IMR-90 (cell line): Measurements from ENCODE around the gene CNKSR3. TPM values are rescaled to one million over a fixed set of nuclear protein-coding genes. Genes with fewer than 3 reads are reported as not detected.

ENCODE experiments used
- ATAC-seq: fragments of 200-7000 bp; cut with Tn5 transposase; 2 replicates; pipeline ENCODE4 v1.9.1; 2020; ENCODE audit warnings: low read depth, mild to moderate bottlenecking, moderate library complexity
- BruUV-seq: library from RNA; stranded (reverse); fragments of 400-500 nt; replicated peaks from 2 replicates; lab custom pipeline; 2021; lab: Mats Ljungman, UMichigan
- CTCF ChIA-PET: fragments of 300-600 bp; formaldehyde crosslinking; extraction: SDS; loops from one replicate; lab custom pipeline; 2021; ENCODE audit warnings: antibody characterized with exemption; lab: Yijun Ruan, JAX
- POLR2A ChIA-PET: fragments of 300-600 bp; sonication (Branson Sonifier 250); formaldehyde crosslinking; loops from one replicate; lab custom pipeline; 2022; ENCODE audit warnings: antibody characterized with exemption; ENCODE audit not compliant: unreplicated experiment; lab: Charles Lee
- DNase-seq: peaks from one replicate; pipeline ENCODE4 v3.0.0; 2013
- H2AFZ ChIP-seq: replicated peaks from 2 replicates; pipeline ENCODE3; 2013; ENCODE audit warnings: low read length, mild to moderate bottlenecking; ENCODE audit not compliant: poor library complexity
- H2AK5ac ChIP-seq: 2 replicates; pipeline ENCODE4 v1.6.1; 2013; ENCODE audit warnings: low read depth, low read length, inconsistent platforms
- H2AK9ac ChIP-seq: replicated peaks from 2 replicates; pipeline ENCODE3; 2013; ENCODE audit warnings: mild to moderate bottlenecking, low read depth, low read length, moderate library complexity; ENCODE audit not compliant: poor library complexity
- H2BK120ac ChIP-seq: 2 replicates; pipeline ENCODE4 v1.6.1; 2013; ENCODE audit warnings: low read depth, low read length, inconsistent platforms
- H2BK15ac ChIP-seq: 3 replicates; pipeline ENCODE4 v1.6.1; 2013; ENCODE audit warnings: low read depth, low read length, inconsistent platforms
- H2BK20ac ChIP-seq: 2 replicates; pipeline ENCODE4 v1.6.1; 2013; ENCODE audit warnings: low read depth, mild to moderate bottlenecking, inconsistent platforms, low read length, moderate library complexity
- H2BK5ac ChIP-seq: 2 replicates; pipeline ENCODE4 v1.6.1; 2013; ENCODE audit warnings: mild to moderate bottlenecking, low read depth, low read length, inconsistent platforms; ENCODE audit not compliant: poor library complexity, severe bottlenecking
- H3K14ac ChIP-seq: replicated peaks from 2 replicates; pipeline ENCODE4 v1.6.1; 2013; ENCODE audit warnings: low read depth, low read length, inconsistent platforms
- H3K18ac ChIP-seq: 2 replicates; pipeline ENCODE4 v1.6.1; 2013; ENCODE audit warnings: low read depth, low read length, control low read depth
- H3K23ac ChIP-seq: 2 replicates; pipeline ENCODE4 v1.6.1; 2013; ENCODE audit warnings: low read depth, low read length, inconsistent platforms
- H3K27ac ChIP-seq: 2 replicates; pipeline ENCODE4 v1.5.1; 2013; ENCODE audit warnings: mild to moderate bottlenecking, control low read depth, low read length; ENCODE audit not compliant: insufficient read depth
- H3K27me3 ChIP-seq: 2 replicates; pipeline ENCODE4 v1.6.1; 2013; ENCODE audit warnings: low read length; ENCODE audit not compliant: control insufficient read depth, insufficient read depth
- H3K36me3 ChIP-seq: 2 replicates; pipeline ENCODE4 v1.6.1; 2013; ENCODE audit warnings: low read length, mixed read lengths; ENCODE audit not compliant: control insufficient read depth, insufficient read depth
- H3K4ac ChIP-seq: 2 replicates; pipeline ENCODE4 v1.6.1; 2013; ENCODE audit warnings: low read depth, low read length, inconsistent platforms
- H3K4me1 ChIP-seq: 2 replicates; pipeline ENCODE4 v1.6.1; 2013; ENCODE audit warnings: low read length, mixed read lengths; ENCODE audit not compliant: control insufficient read depth, insufficient read depth
- H3K4me2 ChIP-seq: 2 replicates; pipeline ENCODE4 v1.6.1; 2013; ENCODE audit warnings: low read depth, mild to moderate bottlenecking, control low read depth, low read length, moderate library complexity
- H3K4me3 ChIP-seq: 2 replicates; pipeline ENCODE4 v1.5.1; 2013; ENCODE audit warnings: low read depth, mild to moderate bottlenecking, control low read depth, low read length, moderate library complexity; ENCODE audit not compliant: insufficient read depth
- H3K56ac ChIP-seq: 2 replicates; pipeline ENCODE4 v1.6.1; 2013; ENCODE audit warnings: low read length, inconsistent platforms; ENCODE audit not compliant: insufficient read depth; ENCODE audit errors: extremely low read depth
- H3K79me1 ChIP-seq, 2 experiments: 2 replicates each; pipeline ENCODE4 v1.6.1; 2013; ENCODE audit warnings: low read length in 2 of 2, inconsistent platforms in 1 of 2, low read depth in 1 of 2
- H3K9ac ChIP-seq: 2 replicates; pipeline ENCODE4 v1.6.1; 2013; ENCODE audit warnings: low read depth, low read length, control low read depth
- H3K9me1 ChIP-seq: 2 replicates; pipeline ENCODE4 v1.6.1; 2013; ENCODE audit warnings: low read length, inconsistent platforms; ENCODE audit not compliant: insufficient read depth
- H3K9me3 ChIP-seq: 2 replicates; pipeline ENCODE4 v1.6.1; 2013; ENCODE audit warnings: low read length; ENCODE audit not compliant: control insufficient read depth, insufficient read depth
- H4K20me1 ChIP-seq: 2 replicates; pipeline ENCODE4 v1.6.1; 2013; ENCODE audit warnings: low read length, inconsistent platforms; ENCODE audit not compliant: insufficient read depth
- H4K5ac ChIP-seq: 2 replicates; pipeline ENCODE4 v1.6.1; 2013; ENCODE audit warnings: mild to moderate bottlenecking, low read depth, low read length, control low read depth
- H4K8ac ChIP-seq, 2 experiments: 2 replicates each; pipeline ENCODE4 v1.6.1; 2013; ENCODE audit warnings: low read depth in 2 of 2, low read length in 2 of 2, control low read depth in 1 of 2, inconsistent platforms in 1 of 2
- H4K91ac ChIP-seq: 2 replicates; pipeline ENCODE4 v1.6.1; 2013; ENCODE audit warnings: low read depth, low read length, inconsistent platforms; ENCODE audit not compliant: insufficient read depth
- BHLHE40 ChIP-seq: fragments of 150-350 bp; IDR thresholded peaks from 2 replicates; pipeline ENCODE4 v1.6.1; 2016; ENCODE audit warnings: mild to moderate bottlenecking, low read depth, low read length
- CHD1 ChIP-seq: IDR thresholded peaks from 2 replicates; pipeline ENCODE4 v1.6.1; 2012; ENCODE audit warnings: low read depth, low read length, improper control_type of control experiment
- RFX5 ChIP-seq: IDR thresholded peaks from 2 replicates; pipeline ENCODE4 v1.8.0; 2012; ENCODE audit warnings: low read depth, mild to moderate bottlenecking, low read length, moderate library complexity
- WGBS, 2 experiments: methylation state at CpG; one replicate each; pipeline versions ENCODE4 v1.1.5 to v1.1.7; 2013; ENCODE audit warnings: missing lambda C conversion rate in 2 of 2; ENCODE audit not compliant: insufficient read length in 1 of 2; ENCODE audit errors: extremely low coverage in 2 of 2; 5-methylcytosine and 5-hydroxymethylcytosine counted together
- dilution Hi-C: fragments of 300-500 bp; cut with HindIII; formaldehyde crosslinking; loops from one replicate; pipeline ENCODE4 v1.14.3; 2018; ENCODE audit warnings: low sequenced_read_pairs; ENCODE audit not compliant: unreplicated experiment
- in situ Hi-C: fragments of 300-500 bp; cut with MboI; formaldehyde crosslinking; loops from 3 replicates; pipeline ENCODE4 v1.14.3; 2019; ENCODE audit warnings: low sequenced_read_pairs, inconsistent platforms, mixed read lengths
- intact Hi-C: fragments of 100-400 bp; cut with micrococcal nuclease; formaldehyde crosslinking; loops from 2 replicates; pipeline ENCODE4 v1.10.0; 2022
- polyA plus RNA-seq, 3 experiments: library from polyadenylated mRNA; depleted of rRNA; stranded (reverse); fragments of >200 nt; gene quantifications; 2 replicates each; pipeline ENCODE4 v1.2.3, GENCODE V29; 2012; ENCODE audit warnings: low replicate concordance in 1 of 3
- total RNA-seq: library from RNA; depleted of rRNA; stranded (reverse); fragments of >200 nt; gene quantifications from 2 replicates; pipeline ENCODE4 v1.2.3, GENCODE V29; 2012
- TF ChIP-seq, protein P1 (sequence below): fragments of 150-350 bp; IDR thresholded peaks from 2 replicates; pipeline ENCODE4 v1.6.1; 2017; ENCODE audit warnings: mild to moderate bottlenecking, antibody characterized with exemption, low read length, low read depth

CNKSR3 gene
- total and polyA plus RNA-seq, 2 of the 4 experiments (the other 2 are of a cell fraction): 6.7 to 15.8 TPM

DNA sequence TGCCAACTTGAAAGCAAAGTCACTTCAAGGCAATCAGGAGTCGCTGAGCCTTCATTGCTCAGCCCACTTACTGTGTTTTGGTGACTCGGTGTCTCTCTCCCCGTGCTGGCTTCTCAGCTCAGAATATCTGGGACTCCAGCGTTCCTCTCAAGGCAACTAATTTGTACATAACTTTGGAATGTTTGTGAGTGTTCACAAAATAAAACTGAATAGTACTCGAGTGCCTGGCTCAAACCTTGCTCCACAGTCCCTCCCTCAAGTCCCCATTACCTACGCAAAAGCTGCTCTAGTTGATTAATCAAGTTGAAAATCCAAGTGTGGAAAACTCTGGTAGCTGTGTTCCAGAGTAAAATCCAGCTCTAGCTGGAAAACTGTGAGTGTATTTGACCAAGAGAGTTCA is 162.5 kb downstream of the CNKSR3 start:
- Histone ChIP-seq H3K9me3 (peaks cover 3% of the 10 kb centered on the region; the same call in 1 of the 2 replicates), H3K9ac (no peak overlapping the region), H3K4me1 (no peaks in the 10 kb centered on the region), H3K18ac (no peak overlapping the region), H2AK9ac (no peak overlapping the region), H3K4me2 (no peak overlapping the region), H3K79me1 (no peaks in the 10 kb centered on the region), H3K4ac (no peak overlapping the region), H2BK15ac (no peak overlapping the region), H2BK120ac (no peak overlapping the region), H2AK5ac (no peak overlapping the region), H4K91ac (no peak overlapping the region), H3K14ac (no peak overlapping the region), H2BK20ac (no peak overlapping the region), H3K56ac (no peak overlapping the region), H3K27ac (no peak overlapping the region), H2AFZ (peak overlapping the region; percentile 36), H4K8ac (no peak overlapping the region), H3K4me3 (no peak overlapping the region), H4K20me1 (no peaks in the 10 kb centered on the region), H3K27me3 (no peaks in the 10 kb centered on the region), H4K5ac (no peak overlapping the region), H3K9me1 (no peaks in the 10 kb centered on the region), H3K36me3 (no peaks in the 10 kb centered on the region), H3K23ac (no peak overlapping the region), H2BK5ac (no peak overlapping the region)
- CTCF ChIA-PET: no interaction called here
- TF ChIP-seq RFX5 (no peak), BHLHE40 (no peak), CHD1 (no peak)
- TF ChIP-seq, protein P1, sequence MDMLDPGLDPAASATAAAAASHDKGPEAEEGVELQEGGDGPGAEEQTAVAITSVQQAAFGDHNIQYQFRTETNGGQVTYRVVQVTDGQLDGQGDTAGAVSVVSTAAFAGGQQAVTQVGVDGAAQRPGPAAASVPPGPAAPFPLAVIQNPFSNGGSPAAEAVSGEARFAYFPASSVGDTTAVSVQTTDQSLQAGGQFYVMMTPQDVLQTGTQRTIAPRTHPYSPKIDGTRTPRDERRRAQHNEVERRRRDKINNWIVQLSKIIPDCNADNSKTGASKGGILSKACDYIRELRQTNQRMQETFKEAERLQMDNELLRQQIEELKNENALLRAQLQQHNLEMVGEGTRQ: no peak
- POLR2A ChIA-PET: no interaction called here
- ATAC-seq (no peak; the same call in 1 of the 2 replicates), DNase-seq (peak; percentile 18)
- in situ Hi-C loops: no loop called here
- 100% methylated on average over 1 of the region's 6 CpGs; no CpG with 5 or more reads in 1 of the 2 experiments for WGBS, 2 experiments
- no TSS peak for BruUV-seq
- dilution Hi-C loops: no loop called here
- intact Hi-C loops: no loop called here
